ENCODE data around the gene PSMG3.

Gene PSMG3

GRCh38 chr7:1546909-1547776 is 22.7 kb downstream of the PSMG3 start:
- DNase-seq (ENCODE audit: extremely low read depth in 1 of 2, low read depth in 1 of 2), result no peak

- DNase-seq (ENCODE audit: extremely low read depth in 1 of 2, low read depth in 1 of 2), result no peak
Observed at GRCh38 chr7:1546274-1546908, 23.4 kb downstream of the PSMG3 start.

GRCh38 chr7:1545417-1546246 is 24.2 kb downstream of the PSMG3 start:
- no peak for DNase-seq (ENCODE audit: extremely low read depth in 1 of 2, low read depth in 1 of 2)

GRCh38 chr7:1544896-1545416 is 24.9 kb downstream of the PSMG3 start:
- no peak for DNase-seq (ENCODE audit: extremely low read depth in 1 of 2, low read depth in 1 of 2)

- no peak for DNase-seq (ENCODE audit: extremely low read depth in 1 of 2, low read depth in 1 of 2)
Observed at GRCh38 chr7:1544178-1544895, 25.5 kb downstream of the PSMG3 start.

GRCh38 chr7:1543826-1544177 is 26.0 kb downstream of the PSMG3 start:
- DNase-seq (ENCODE audit: extremely low read depth in 1 of 2, low read depth in 1 of 2), result no peak

- DNase-seq (ENCODE audit: extremely low read depth in 1 of 2, low read depth in 1 of 2), result no peak
Observed at GRCh38 chr7:1542841-1543747, 26.7 kb downstream of the PSMG3 start.

- DNase-seq (ENCODE audit: extremely low read depth in 1 of 2, low read depth in 1 of 2), result no peak
Observed at GRCh38 chr7:1542329-1542728, 27.5 kb downstream of the PSMG3 start.

GRCh38 chr7:1541431-1542162 is 28.2 kb downstream of the PSMG3 start:
- no peak for DNase-seq (ENCODE audit: extremely low read depth in 1 of 2, low read depth in 1 of 2)

GRCh38 chr7:1540776-1541271 is 29.0 kb downstream of the PSMG3 start:
- DNase-seq (ENCODE audit: extremely low read depth in 1 of 2, low read depth in 1 of 2), result no peak

GRCh38 chr7:1539882-1540775 is 29.7 kb downstream of the PSMG3 start:
- DNase-seq (ENCODE audit: extremely low read depth in 1 of 2, low read depth in 1 of 2), result no peak

- no peak for DNase-seq (ENCODE audit: extremely low read depth in 1 of 2, low read depth in 1 of 2)
Observed at GRCh38 chr7:1539181-1539881, 30.5 kb downstream of the PSMG3 start.

- DNase-seq (ENCODE audit: extremely low read depth in 1 of 2, low read depth in 1 of 2), result no peak
Observed at GRCh38 chr7:1538544-1539180, 31.2 kb downstream of the PSMG3 start.

- DNase-seq (ENCODE audit: extremely low read depth in 1 of 2, low read depth in 1 of 2), result no peak
Observed at GRCh38 chr7:1537535-1538412, 32.1 kb downstream of the PSMG3 start.

GRCh38 chr7:1536743-1537534 is 32.9 kb downstream of the PSMG3 start:
- DNase-seq (ENCODE audit: extremely low read depth in 1 of 2, low read depth in 1 of 2), result no peak

Data from stimulated activated CD8-positive, alpha-beta memory T cell treated with anti-CD3 and anti-CD28 coated beads, Interleukin-7, amount 100 ng/mL, for 48 hours (primary cell).